PFSK-1 (cell line): ENCODE measurements around the gene PLEKHA6.
A peak's percentile ranks its signal among the peaks of the same experiment; 100 is the strongest.

ENCODE experiments used
- POLR2AphosphoS5 ChIP-seq: IDR thresholded peaks from 2 replicates; pipeline ENCODE4 v1.6.1; 2012; ENCODE audit warnings: low read depth, mild to moderate bottlenecking, control low read depth, low read length, moderate library complexity
- SIN3A ChIP-seq: IDR thresholded peaks from 2 replicates; pipeline ENCODE4 v1.6.1; 2012; ENCODE audit warnings: mild to moderate bottlenecking, low read length, moderate library complexity, borderline replicate concordance; ENCODE audit not compliant: insufficient read depth
- TAF1 ChIP-seq: IDR thresholded peaks from 2 replicates; pipeline ENCODE4 v1.6.1; 2012; ENCODE audit warnings: low read length, control low read depth, borderline replicate concordance; ENCODE audit not compliant: insufficient read depth
- TF ChIP-seq, protein P1 (sequence below), 2 experiments: IDR thresholded peaks; 2 replicates each; pipeline versions ENCODE4 v1.6.1 to v1.8.0; 2011 to 2012; ENCODE audit warnings: low read depth in 2 of 2, low read length in 2 of 2, control low read depth in 1 of 2, inconsistent platforms in 1 of 2, mild to moderate bottlenecking in 1 of 2, moderate library complexity in 1 of 2; ENCODE audit not compliant: insufficient read depth in 1 of 2

DNA sequence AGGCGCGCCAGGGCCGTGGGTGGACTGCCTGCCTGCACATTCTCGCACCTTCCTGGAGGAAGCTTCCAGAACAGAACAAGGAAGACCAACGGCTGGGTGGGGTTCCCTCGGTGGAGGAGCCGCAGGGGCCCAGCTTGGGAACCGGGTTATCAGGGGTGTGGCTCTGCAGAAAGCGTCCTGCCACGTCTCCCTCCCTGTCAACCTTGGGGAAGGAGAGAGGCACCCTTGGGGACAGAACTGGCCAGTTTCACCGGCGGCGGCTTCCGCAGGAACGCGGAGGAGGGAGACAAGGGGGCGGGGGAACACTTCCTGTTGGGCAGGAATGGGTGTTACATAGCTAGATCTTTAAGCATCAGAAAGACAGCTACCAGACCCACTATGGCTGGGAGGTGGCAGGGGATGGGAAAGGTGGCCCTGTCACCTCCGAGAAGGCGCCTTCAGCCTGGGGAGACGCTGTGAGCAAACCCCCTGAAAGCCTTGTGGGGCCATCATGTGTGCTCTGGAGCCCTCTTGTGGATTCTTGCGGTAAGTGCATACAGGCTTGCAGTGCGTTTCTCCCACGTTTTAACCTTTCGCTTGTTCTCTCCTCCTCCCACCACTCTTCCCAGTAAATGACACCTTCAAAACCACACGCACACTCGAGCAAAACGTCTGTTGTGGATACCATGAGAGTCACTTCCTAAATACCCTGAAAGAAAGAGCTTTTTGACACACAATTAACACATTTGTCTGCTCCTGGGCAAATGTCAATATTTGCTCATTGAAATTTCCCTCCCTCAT, 3.8 kb upstream of the PLEKHA6 start:
- TF ChIP-seq, protein P1, sequence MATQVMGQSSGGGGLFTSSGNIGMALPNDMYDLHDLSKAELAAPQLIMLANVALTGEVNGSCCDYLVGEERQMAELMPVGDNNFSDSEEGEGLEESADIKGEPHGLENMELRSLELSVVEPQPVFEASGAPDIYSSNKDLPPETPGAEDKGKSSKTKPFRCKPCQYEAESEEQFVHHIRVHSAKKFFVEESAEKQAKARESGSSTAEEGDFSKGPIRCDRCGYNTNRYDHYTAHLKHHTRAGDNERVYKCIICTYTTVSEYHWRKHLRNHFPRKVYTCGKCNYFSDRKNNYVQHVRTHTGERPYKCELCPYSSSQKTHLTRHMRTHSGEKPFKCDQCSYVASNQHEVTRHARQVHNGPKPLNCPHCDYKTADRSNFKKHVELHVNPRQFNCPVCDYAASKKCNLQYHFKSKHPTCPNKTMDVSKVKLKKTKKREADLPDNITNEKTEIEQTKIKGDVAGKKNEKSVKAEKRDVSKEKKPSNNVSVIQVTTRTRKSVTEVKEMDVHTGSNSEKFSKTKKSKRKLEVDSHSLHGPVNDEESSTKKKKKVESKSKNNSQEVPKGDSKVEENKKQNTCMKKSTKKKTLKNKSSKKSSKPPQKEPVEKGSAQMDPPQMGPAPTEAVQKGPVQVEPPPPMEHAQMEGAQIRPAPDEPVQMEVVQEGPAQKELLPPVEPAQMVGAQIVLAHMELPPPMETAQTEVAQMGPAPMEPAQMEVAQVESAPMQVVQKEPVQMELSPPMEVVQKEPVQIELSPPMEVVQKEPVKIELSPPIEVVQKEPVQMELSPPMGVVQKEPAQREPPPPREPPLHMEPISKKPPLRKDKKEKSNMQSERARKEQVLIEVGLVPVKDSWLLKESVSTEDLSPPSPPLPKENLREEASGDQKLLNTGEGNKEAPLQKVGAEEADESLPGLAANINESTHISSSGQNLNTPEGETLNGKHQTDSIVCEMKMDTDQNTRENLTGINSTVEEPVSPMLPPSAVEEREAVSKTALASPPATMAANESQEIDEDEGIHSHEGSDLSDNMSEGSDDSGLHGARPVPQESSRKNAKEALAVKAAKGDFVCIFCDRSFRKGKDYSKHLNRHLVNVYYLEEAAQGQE (IDR thresholded peaks at IDR 0.05; ENCODE audit: insufficient read depth in 1 of 2, low read depth in 2 of 2, low read length in 2 of 2): 0 out of 4 replicates have a peak, but pooled peaks of 1 of the 2 experiments have one; percentile 10
- TF ChIP-seq SIN3A (no peak), TAF1 (no peak), POLR2AphosphoS5 (no peak)
